CD4-positive, alpha-beta memory T cell (primary cell): ENCODE data around the gene PPP2R5B. TPM values are rescaled to one million over a fixed set of nuclear protein-coding genes. Genes with fewer than 3 reads are reported as not detected.

Experiments used
- CTCF ChIA-PET: fragments of 350-600 bp; sonication (Branson Sonifier 250); formaldehyde crosslinking; loops from one replicate; lab custom pipeline; 2021; ENCODE audit warnings: inconsistent platforms; ENCODE audit not compliant: partially characterized antibody; lab: Charles Lee
- POLR2A ChIA-PET: fragments of 350-600 bp; sonication (Branson Sonifier 250); formaldehyde crosslinking; loops from one replicate; lab custom pipeline; 2021; ENCODE audit not compliant: partially characterized antibody; lab: Charles Lee
- DNase-seq, 5 donors: peaks; one replicate each; pipeline versions ENCODE4 v3.0.0 to v3.0.0-alpha.2; 2020 to 2022; ENCODE audit warnings: mixed read lengths in 1 of 5
- H3K27ac ChIP-seq: one replicate; pipeline ENCODE4 v1.7.0; 2013; ENCODE audit warnings: low read depth, low read length
- H3K27me3 ChIP-seq: 2 replicates; pipeline ENCODE4 v1.7.0; 2013; ENCODE audit warnings: mild to moderate bottlenecking, low read length, moderate library complexity; ENCODE audit not compliant: insufficient read depth
- H3K36me3 ChIP-seq: 2 replicates; pipeline ENCODE4 v1.7.0; 2013; ENCODE audit warnings: mild to moderate bottlenecking, low read length, moderate library complexity; ENCODE audit not compliant: insufficient read depth
- H3K4me1 ChIP-seq: 2 replicates; pipeline ENCODE4 v1.7.0; 2013; ENCODE audit warnings: mild to moderate bottlenecking, low read length, moderate library complexity; ENCODE audit not compliant: insufficient read depth
- H3K4me3 ChIP-seq, 2 donors: one replicate each; pipeline ENCODE4 v1.7.0; 2013; ENCODE audit warnings: low read length in 2 of 2, mild to moderate bottlenecking in 1 of 2
- H3K9me3 ChIP-seq, 2 donors: one replicate each; pipeline ENCODE4 v1.7.0; 2013; ENCODE audit warnings: low read length in 2 of 2, control low read depth in 1 of 2; ENCODE audit not compliant: control insufficient read depth in 1 of 2
- H3K27ac Mint-ChIP-seq, 7 donors: one replicate each; pipeline ENCODE4 v1.8.0; 2020 to 2021; ENCODE audit warnings: mixed read lengths in 7 of 7, mild to moderate bottlenecking in 6 of 7, inconsistent platforms in 3 of 7, moderate library complexity in 3 of 7
- H3K27me3 Mint-ChIP-seq, 2 donors: one replicate each; pipeline ENCODE4 v1.8.0; 2020 to 2021; ENCODE audit warnings: mixed read lengths in 2 of 2
- H3K36me3 Mint-ChIP-seq, 2 donors: one replicate each; pipeline ENCODE4 v1.8.0; 2020 to 2021; ENCODE audit warnings: mixed read lengths in 2 of 2, inconsistent platforms in 1 of 2, mild to moderate bottlenecking in 1 of 2
- H3K4me1 Mint-ChIP-seq, 4 donors: one replicate each; pipeline ENCODE4 v1.8.0; 2020 to 2021; ENCODE audit warnings: mixed read lengths in 4 of 4, mild to moderate bottlenecking in 1 of 4
- H3K4me3 Mint-ChIP-seq, 8 donors: one replicate each; pipeline ENCODE4 v1.8.0; 2020 to 2021; ENCODE audit warnings: mixed read lengths in 8 of 8, mild to moderate bottlenecking in 7 of 8, moderate library complexity in 6 of 8, inconsistent platforms in 3 of 8
- H3K9me3 Mint-ChIP-seq, 8 donors: one replicate each; pipeline ENCODE4 v1.8.0; 2020 to 2021; ENCODE audit warnings: mixed read lengths in 8 of 8, mild to moderate bottlenecking in 5 of 8, inconsistent platforms in 3 of 8, moderate library complexity in 1 of 8
- intact Hi-C: fragments of 100-400 bp; cut with micrococcal nuclease; formaldehyde crosslinking; loops from one replicate; pipeline ENCODE4 v1.15.1; 2023
- polyA plus RNA-seq, 2 donors: library from polyadenylated mRNA; unstranded; fragments of 300-500 nt; fragmentation: Illumina TruSeq; gene quantifications; one replicate each; pipeline ENCODE4 v1.2.3, GENCODE V29; 2021
- total RNA-seq, 2 experiments: library from RNA; stranded (reverse); gene quantifications; one replicate each; pipeline ENCODE4 v1.2.3, GENCODE V29; 2021

PPP2R5B gene
- total and polyA plus RNA-seq, 4 experiments from 2014 or later, result 5.6 to 15.8 (median 11.4) TPM

GRCh38 chr11:64930340-64930739 lies 5.9 kb downstream of the PPP2R5B start:
- H3K36me3 Mint-ChIP-seq, result peaks cover 28 to 45% of the 10 kb centered on the region in 2 donors
- DNase-seq, result no peak

GRCh38 chr11:64931290-64931689 lies 6.8 kb downstream of the PPP2R5B start:
- H3K9me3 ChIP-seq, result no peaks in the 10 kb centered on the region
- no peaks in the 10 kb centered on the region for H3K9me3 Mint-ChIP-seq
- no peaks in the 10 kb centered on the region for H3K4me1 ChIP-seq
- H3K4me3 Mint-ChIP-seq, result no peak overlapping the region
- no peaks in the 10 kb centered on the region for H3K27me3 ChIP-seq
- peaks cover 0 to 3% (median 0%) of the 10 kb centered on the region in 4 donors for H3K4me1 Mint-ChIP-seq
- ChIA-PET POLR2A (no interaction called here), CTCF (interaction anchor here (1.2 kb wide), 1 partner anchor 83 kb away, joined by 3 read pairs; the partner anchor contains the start of gene ARL2)
- no peak for DNase-seq
- intact Hi-C loops, result no loop called here
- peaks cover 30% of the 10 kb centered on the region for H3K36me3 ChIP-seq
- no peak overlapping the region for H3K27ac ChIP-seq
- no peak overlapping the region for H3K4me3 ChIP-seq
- peaks cover 28 to 47% of the 10 kb centered on the region in 2 donors for H3K36me3 Mint-ChIP-seq
- H3K27me3 Mint-ChIP-seq, result no peaks in the 10 kb centered on the region
- no peak overlapping the region for H3K27ac Mint-ChIP-seq

More at GRCh38 chr11:64930340-64930739, 5.9 kb downstream of the PPP2R5B start:
- Mint-ChIP-seq H3K27ac (no peak overlapping the region), H3K4me3 (no peak overlapping the region), H3K4me1 (peaks cover 0 to 3% (median 0%) of the 10 kb centered on the region in 4 donors), H3K27me3 (no peaks in the 10 kb centered on the region), H3K9me3 (no peaks in the 10 kb centered on the region)
- Histone ChIP-seq H3K27ac (no peak overlapping the region), H3K36me3 (peaks cover 30% of the 10 kb centered on the region), H3K9me3 (no peaks in the 10 kb centered on the region), H3K4me1 (peaks cover 3% of the 10 kb centered on the region), H3K4me3 (no peak overlapping the region), H3K27me3 (no peaks in the 10 kb centered on the region)
- CTCF ChIA-PET, result interaction anchor here (1.2 kb wide), 1 partner anchor 84 kb away, joined by 3 read pairs; the partner anchor contains the start of gene ARL2
- intact Hi-C loops, result no loop called here
- POLR2A ChIA-PET, result no interaction called here

GRCh38 chr11:64932324-64932723 lies 7.8 kb downstream of the PPP2R5B start:
- H3K4me3 Mint-ChIP-seq, result no peak overlapping the region
- CTCF ChIA-PET, result no interaction called here
- H3K27ac Mint-ChIP-seq, result peak overlapping the region in 1 of 7 donors; percentile 29
- POLR2A ChIA-PET, result no interaction called here
- no peak overlapping the region for H3K4me3 ChIP-seq
- intact Hi-C loops, result no loop called here
- H3K27me3 Mint-ChIP-seq, result no peaks in the 10 kb centered on the region
- no peaks in the 10 kb centered on the region for H3K4me1 Mint-ChIP-seq
- H3K27me3 ChIP-seq, result no peaks in the 10 kb centered on the region
- H3K9me3 Mint-ChIP-seq, result no peaks in the 10 kb centered on the region
- no peak for DNase-seq
- H3K36me3 Mint-ChIP-seq, result peaks cover 28 to 43% of the 10 kb centered on the region in 2 donors
- peaks cover 30% of the 10 kb centered on the region for H3K36me3 ChIP-seq
- H3K9me3 ChIP-seq, result no peaks in the 10 kb centered on the region
- H3K27ac ChIP-seq, result no peak overlapping the region
- no peaks in the 10 kb centered on the region for H3K4me1 ChIP-seq

- no peaks in the 10 kb centered on the region for H3K9me3 ChIP-seq
- Mint-ChIP-seq H3K4me1 (no peaks in the 10 kb centered on the region), H3K27me3 (no peaks in the 10 kb centered on the region), H3K27ac (no peak overlapping the region), H3K9me3 (no peaks in the 10 kb centered on the region), H3K36me3 (peaks cover 28 to 38% of the 10 kb centered on the region in 2 donors), H3K4me3 (no peak overlapping the region)
- H3K27me3 ChIP-seq, result no peaks in the 10 kb centered on the region
- H3K4me3 ChIP-seq, result no peak overlapping the region
- no peak for DNase-seq
- no peak overlapping the region for H3K27ac ChIP-seq
- H3K4me1 ChIP-seq, result no peaks in the 10 kb centered on the region
- intact Hi-C loops, result no loop called here
- ChIA-PET CTCF (interaction anchor here (0.8 kb wide), 1 partner anchor 15 kb away, joined by 4 read pairs; no protein-coding TSS in a partner anchor), POLR2A (no interaction called here)
- H3K36me3 ChIP-seq, result peaks cover 30% of the 10 kb centered on the region
Measured at GRCh38 chr11:64933213-64933934, 8.9 kb downstream of the PPP2R5B start.

- Histone ChIP-seq H3K27ac (no peak overlapping the region), H3K36me3 (peaks cover 30% of the 10 kb centered on the region), H3K4me3 (no peak overlapping the region), H3K27me3 (no peaks in the 10 kb centered on the region), H3K4me1 (no peaks in the 10 kb centered on the region), H3K9me3 (no peaks in the 10 kb centered on the region)
- peaks cover 28 to 38% of the 10 kb centered on the region in 2 donors for H3K36me3 Mint-ChIP-seq
- intact Hi-C loops, result no loop called here
- CTCF ChIA-PET, result no interaction called here
- no peak overlapping the region for H3K4me3 Mint-ChIP-seq
- H3K9me3 Mint-ChIP-seq, result no peaks in the 10 kb centered on the region
- no peak for DNase-seq
- peaks cover 0 to 2% of the 10 kb centered on the region in 2 donors for H3K27me3 Mint-ChIP-seq
- POLR2A ChIA-PET, result no interaction called here
- no peaks in the 10 kb centered on the region for H3K4me1 Mint-ChIP-seq
- no peak overlapping the region for H3K27ac Mint-ChIP-seq
Measured at GRCh38 chr11:64933935-64934681, 9.6 kb downstream of the PPP2R5B start.

GRCh38 chr11:64934682-64935358 lies 10.3 kb downstream of the PPP2R5B start:
- Histone ChIP-seq H3K4me1 (no peaks in the 10 kb centered on the region), H3K9me3 (no peaks in the 10 kb centered on the region), H3K4me3 (no peak overlapping the region), H3K27me3 (no peaks in the 10 kb centered on the region), H3K36me3 (peaks cover 29% of the 10 kb centered on the region), H3K27ac (no peak overlapping the region)
- Mint-ChIP-seq H3K4me3 (peak overlapping the region in 1 of 8 donors; percentile 24), H3K36me3 (peaks cover 26 to 37% of the 10 kb centered on the region in 2 donors), H3K9me3 (no peaks in the 10 kb centered on the region), H3K4me1 (no peaks in the 10 kb centered on the region), H3K27ac (no peak overlapping the region), H3K27me3 (peaks cover 0 to 2% of the 10 kb centered on the region in 2 donors)
- ChIA-PET CTCF (no interaction called here), POLR2A (no interaction called here)
- no peak for DNase-seq
- intact Hi-C loops, result no loop called here
